Kidney epithelial cell (primary cell): ENCODE data around the gene ALK. TPM values are rescaled to one million over a fixed set of nuclear protein-coding genes. Genes with fewer than 3 reads are reported as not detected.

ENCODE experiments used
- DNase-seq: peaks from one replicate; pipeline ENCODE4 v3.0.0-alpha.2; 2010; ENCODE audit warnings: low read depth
- H3K27me3 ChIP-seq: 2 replicates; pipeline ENCODE4 v1.6.0; 2011; ENCODE audit warnings: low read length; ENCODE audit not compliant: control insufficient read depth, insufficient read depth
- H3K36me3 ChIP-seq: 2 replicates; pipeline ENCODE4 v1.5.1; 2011; ENCODE audit warnings: low read length; ENCODE audit not compliant: control insufficient read depth, insufficient read depth
- H3K4me3 ChIP-seq: 2 replicates; pipeline ENCODE4 v1.5.1; 2011; ENCODE audit warnings: low read depth, mild to moderate bottlenecking, control low read depth, low read length
- total RNA-seq: library from RNA; depleted of rRNA; stranded (reverse); fragments of >200 nt; gene quantifications from 2 replicates; pipeline ENCODE4 v1.2.3, GENCODE V29; 2015
- TF ChIP-seq, protein P1 (sequence below): IDR thresholded peaks from 2 replicates; pipeline ENCODE4 v1.5.1; 2011; ENCODE audit warnings: mild to moderate bottlenecking, moderate library complexity, low read length, control low read depth, inconsistent platforms; ENCODE audit not compliant: insufficient read depth, poor library complexity, severe bottlenecking

ALK gene
- total RNA-seq, 1 donor from 2014 or later: not detected

DNA sequence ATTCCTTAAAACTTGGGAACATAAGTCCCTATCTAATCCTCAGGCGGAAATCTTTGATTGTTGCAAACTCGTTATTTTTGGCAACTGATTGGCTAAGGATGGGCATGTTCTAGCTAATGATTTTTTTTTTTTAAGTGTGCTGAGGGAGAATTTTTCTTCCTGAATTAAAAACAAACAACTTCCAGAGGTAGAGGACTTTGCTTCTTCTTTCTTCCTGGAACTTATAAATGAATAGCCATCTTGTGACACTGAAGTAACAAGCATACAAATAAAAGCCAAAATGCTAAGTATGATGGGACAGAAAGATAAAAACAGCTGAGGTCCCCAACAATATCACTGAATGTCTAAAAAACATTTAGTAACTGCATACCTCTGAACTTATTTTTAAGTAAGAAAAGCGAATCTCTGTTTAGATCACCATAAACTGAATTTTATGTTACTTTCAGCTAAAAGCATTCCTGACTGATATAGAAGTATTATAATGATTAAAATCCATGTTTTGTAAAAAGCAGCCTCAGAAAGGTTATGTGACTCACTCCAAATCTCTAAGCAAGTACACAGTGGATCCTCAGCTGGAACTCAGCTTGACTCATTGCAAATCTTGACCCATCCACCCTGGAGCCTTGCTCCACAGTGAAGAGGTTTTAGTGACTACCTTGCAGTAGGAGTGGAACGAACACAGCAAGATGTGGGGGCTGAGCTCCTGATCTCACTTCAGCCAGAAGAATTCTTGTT is 461.8 kb downstream of the ALK start:
- H3K27me3 ChIP-seq: no peaks in the 10 kb centered on the region
- no peaks in the 10 kb centered on the region for H3K36me3 ChIP-seq
- no peak overlapping the region for H3K4me3 ChIP-seq
- TF ChIP-seq, protein P1, sequence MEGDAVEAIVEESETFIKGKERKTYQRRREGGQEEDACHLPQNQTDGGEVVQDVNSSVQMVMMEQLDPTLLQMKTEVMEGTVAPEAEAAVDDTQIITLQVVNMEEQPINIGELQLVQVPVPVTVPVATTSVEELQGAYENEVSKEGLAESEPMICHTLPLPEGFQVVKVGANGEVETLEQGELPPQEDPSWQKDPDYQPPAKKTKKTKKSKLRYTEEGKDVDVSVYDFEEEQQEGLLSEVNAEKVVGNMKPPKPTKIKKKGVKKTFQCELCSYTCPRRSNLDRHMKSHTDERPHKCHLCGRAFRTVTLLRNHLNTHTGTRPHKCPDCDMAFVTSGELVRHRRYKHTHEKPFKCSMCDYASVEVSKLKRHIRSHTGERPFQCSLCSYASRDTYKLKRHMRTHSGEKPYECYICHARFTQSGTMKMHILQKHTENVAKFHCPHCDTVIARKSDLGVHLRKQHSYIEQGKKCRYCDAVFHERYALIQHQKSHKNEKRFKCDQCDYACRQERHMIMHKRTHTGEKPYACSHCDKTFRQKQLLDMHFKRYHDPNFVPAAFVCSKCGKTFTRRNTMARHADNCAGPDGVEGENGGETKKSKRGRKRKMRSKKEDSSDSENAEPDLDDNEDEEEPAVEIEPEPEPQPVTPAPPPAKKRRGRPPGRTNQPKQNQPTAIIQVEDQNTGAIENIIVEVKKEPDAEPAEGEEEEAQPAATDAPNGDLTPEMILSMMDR: no peak
- DNase-seq: no peak

DNA sequence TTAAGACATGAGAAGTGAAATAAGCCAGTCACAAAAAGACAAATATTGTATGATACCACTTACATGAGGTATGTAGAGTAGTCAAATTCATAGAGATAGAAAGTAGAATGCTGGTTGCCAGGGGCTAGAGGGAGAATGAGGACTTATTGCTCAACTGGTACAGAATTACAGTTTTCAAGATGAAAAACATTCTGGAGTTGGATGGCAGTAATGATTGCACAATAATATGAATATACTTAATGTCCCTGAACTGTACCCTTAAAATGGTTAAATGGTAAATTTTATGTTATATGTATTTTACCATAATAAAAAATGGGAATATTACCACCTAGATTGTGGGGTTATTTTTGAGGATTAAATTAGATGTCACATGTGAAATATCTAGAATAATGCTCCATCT is 465.0 kb downstream of the ALK start:
- no peak for DNase-seq
- TF ChIP-seq, protein P1: no peak
- H3K4me3 ChIP-seq: no peak overlapping the region
- no peaks in the 10 kb centered on the region for H3K36me3 ChIP-seq
- H3K27me3 ChIP-seq: no peaks in the 10 kb centered on the region

DNA sequence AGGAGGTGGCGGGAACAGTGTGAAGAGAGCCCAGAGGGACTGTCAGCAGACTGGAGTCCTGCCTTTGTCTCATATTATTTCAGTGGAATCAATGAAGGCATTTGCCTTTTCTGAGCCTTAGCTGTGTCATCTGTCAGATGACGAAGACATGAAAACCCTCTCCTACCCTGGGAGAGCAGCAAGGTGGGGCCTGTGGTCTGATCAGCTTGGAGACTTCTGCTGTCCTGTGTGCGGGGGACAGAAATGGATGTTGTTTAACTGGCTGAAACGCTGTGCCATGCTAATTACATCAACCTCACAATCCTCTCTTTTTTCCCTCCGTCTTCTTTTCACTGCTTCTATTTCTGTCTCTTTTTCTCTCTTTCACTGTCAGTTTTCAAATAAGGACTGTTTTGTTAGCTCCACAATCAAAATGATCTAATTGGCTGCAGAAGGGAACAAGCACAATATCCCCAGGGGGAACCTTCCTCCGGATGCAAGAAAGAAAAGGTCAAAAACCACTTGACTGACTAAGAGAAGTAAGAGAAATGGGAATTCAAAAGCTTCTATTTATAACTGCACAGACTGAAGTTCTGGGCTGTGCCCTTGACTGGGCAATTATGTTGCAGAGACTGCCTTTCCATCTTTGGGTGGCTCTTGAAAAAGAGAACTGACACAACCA is 466.1 kb downstream of the ALK start:
- TF ChIP-seq, protein P1: no peak

DNA sequence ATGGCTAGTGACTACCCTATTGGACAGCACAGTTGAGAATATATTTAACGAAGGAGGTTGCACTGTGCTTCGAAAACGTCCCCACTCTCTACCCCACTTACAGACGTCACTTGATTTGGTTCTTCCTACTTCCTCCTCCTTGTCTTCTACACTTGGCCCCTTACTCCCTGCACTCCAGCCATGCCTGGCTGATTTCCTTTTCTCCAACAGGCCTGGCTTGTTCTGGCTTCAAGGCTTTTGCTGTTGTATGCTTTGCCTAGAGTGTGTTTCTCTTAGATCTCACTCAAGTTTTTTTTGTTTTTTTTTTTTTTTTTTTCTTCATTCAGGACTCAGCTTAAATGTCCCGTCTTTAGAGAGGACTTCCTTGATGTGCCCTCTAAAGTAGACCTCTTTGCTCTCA is 469.4 kb downstream of the ALK start:
- Histone ChIP-seq H3K36me3 (no peaks in the 10 kb centered on the region), H3K4me3 (no peak overlapping the region), H3K27me3 (no peaks in the 10 kb centered on the region)
- no peak for DNase-seq
- TF ChIP-seq, protein P1: no peak

More for the DNA sequence above, 466.1 kb downstream of the ALK start:
- Histone ChIP-seq H3K36me3 (no peaks in the 10 kb centered on the region), H3K27me3 (no peaks in the 10 kb centered on the region), H3K4me3 (no peak overlapping the region)
- no peak for DNase-seq

DNA sequence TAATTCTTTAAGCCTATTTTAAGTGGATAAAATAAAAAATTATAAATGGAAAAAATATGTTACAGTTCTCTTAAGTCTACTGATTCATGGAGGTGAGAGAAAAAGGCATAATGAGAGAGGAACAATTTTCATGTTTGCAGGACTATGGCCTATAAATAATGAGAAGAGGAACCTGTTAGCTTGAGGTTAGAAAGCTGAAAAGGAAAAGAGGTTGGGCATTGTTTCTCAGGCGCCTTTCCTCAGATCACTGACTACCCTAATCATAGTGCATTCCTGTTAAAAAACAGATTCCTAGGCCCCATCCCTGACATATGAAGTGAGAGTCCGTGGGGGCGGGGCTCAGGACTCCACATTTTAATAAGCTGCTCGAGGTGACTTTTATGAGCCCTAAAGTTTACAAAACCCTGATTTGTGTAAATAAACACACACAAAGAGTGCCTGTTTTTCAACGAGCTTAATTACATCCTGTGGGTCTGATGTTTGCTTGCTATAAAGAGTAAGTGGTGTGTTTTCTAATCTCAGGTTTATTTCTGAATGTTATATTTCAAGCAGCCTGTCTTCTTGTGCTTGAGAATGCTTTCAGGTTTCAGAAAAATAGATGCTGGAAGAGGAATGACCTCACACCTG is 470.7 kb downstream of the ALK start:
- H3K27me3 ChIP-seq: no peaks in the 10 kb centered on the region
- H3K4me3 ChIP-seq: no peak overlapping the region
- TF ChIP-seq, protein P1: no peak
- no peak for DNase-seq
- no peaks in the 10 kb centered on the region for H3K36me3 ChIP-seq

DNA sequence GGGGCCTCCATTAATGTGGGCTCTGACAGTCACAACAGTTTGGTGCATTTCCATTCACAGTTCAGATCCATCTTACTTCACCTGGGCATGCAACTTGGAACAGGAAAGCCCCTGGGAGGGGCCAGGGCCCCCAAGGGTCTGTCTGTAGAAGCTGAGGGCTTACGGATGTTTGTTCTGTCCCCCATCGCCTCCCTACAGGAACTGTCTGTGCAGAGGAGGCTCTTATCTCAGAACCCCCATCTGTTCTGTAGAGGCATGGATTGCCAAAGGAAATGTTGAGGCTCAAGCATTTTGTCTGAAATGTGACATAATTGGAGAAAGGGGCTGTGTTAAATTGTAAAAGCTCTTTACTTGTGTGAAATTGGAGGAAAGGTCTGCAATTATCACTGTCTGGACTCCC is 471.9 kb downstream of the ALK start:
- Histone ChIP-seq H3K36me3 (no peaks in the 10 kb centered on the region), H3K4me3 (no peak overlapping the region), H3K27me3 (no peaks in the 10 kb centered on the region)
- DNase-seq: no peak
- TF ChIP-seq, protein P1: no peak
